Measurements from ENCODE around the gene EIF5AL1. TPM values are rescaled to one million over a fixed set of nuclear protein-coding genes. Genes with fewer than 3 reads are reported as not detected.
"Not testable (repeated sequence)": the region's sequence is repeated elsewhere in the genome, so short reads cannot be mapped to it uniquely, and the experiment has no call there.

EIF5AL1 gene
- total and polyA plus RNA-seq, 2 of the 8 experiments (the other 6 are each of a cell fraction or from before 2014, with no cell fraction given): 1.7 to 2.2 TPM

- H3K4me3 ChIP-seq (ENCODE audit: extremely low read depth in 1 of 4, insufficient read depth in 2 of 4, low read depth in 3 of 4, low read length in 4 of 4); H3K36me3 ChIP-seq (ENCODE audit: control insufficient read depth in 2 of 4, insufficient read depth in 4 of 4, low read length in 3 of 4); H3K4me1 ChIP-seq (replicated peaks in 1 of 4; ENCODE audit: control insufficient read depth in 3 of 4, insufficient read depth in 4 of 4, low read length in 3 of 4); H3K9me3 ChIP-seq (ENCODE audit: insufficient read depth in 2 of 2, low read depth in 1 of 2, low read length in 1 of 2); H3K9ac ChIP-seq (replicated peaks in 1 of 4; ENCODE audit: extremely low read depth in 1 of 4, low read depth in 3 of 4, low read length in 3 of 4); H3K79me1 ChIP-seq (ENCODE audit: low read depth, low read length); FAIRE-seq; H2BK20ac ChIP-seq (ENCODE audit: low read length); H2BK12ac ChIP-seq (ENCODE audit: low read depth, low read length); H4K20me1 ChIP-seq (replicated peaks in 1 of 2; ENCODE audit: control insufficient read depth in 1 of 2, insufficient read depth in 2 of 2, low read length in 2 of 2); H3K14ac ChIP-seq (ENCODE audit: insufficient read length); H3K23ac ChIP-seq (ENCODE audit: insufficient read length); H4K5ac ChIP-seq (ENCODE audit: insufficient read length, low read depth, low read length); POLR2A ChIA-PET (ENCODE audit: partially characterized antibody); CTCF ChIA-PET (ENCODE audit: partially characterized antibody); DNase-seq (ENCODE audit: low read depth in 1 of 2, low spot score in 2 of 2); H3K4me2 ChIP-seq (ENCODE audit: insufficient read depth in 1 of 2, low read depth in 2 of 2, low read length in 2 of 2); H3K4ac ChIP-seq (replicated peaks; ENCODE audit: insufficient read length, low read depth, low read length); H3K27ac ChIP-seq (ENCODE audit: low read depth, low read length); H2AFZ ChIP-seq (ENCODE audit: low read length); H3K56ac ChIP-seq (replicated peaks; ENCODE audit: insufficient read length, low read depth, low read length); H2BK15ac ChIP-seq (ENCODE audit: low read length); H3K23me2 ChIP-seq (ENCODE audit: low read depth, low read length); H2AK5ac ChIP-seq (ENCODE audit: low read depth, low read length); H3K79me2 ChIP-seq (ENCODE audit: control insufficient read depth in 1 of 2, insufficient read depth in 2 of 2, low read length in 2 of 2); H2BK120ac ChIP-seq (replicated peaks; ENCODE audit: low read depth, low read length); H2BK5ac ChIP-seq (ENCODE audit: low read depth, low read length); H3K27me3 ChIP-seq (replicated peaks in 1 of 4; ENCODE audit: control insufficient read depth in 3 of 4, extremely low read depth in 1 of 4, insufficient read depth in 3 of 4, low read length in 3 of 4); H4K8ac ChIP-seq (ENCODE audit: extremely low read depth, insufficient read depth, low read length); H4K91ac ChIP-seq (replicated peaks; ENCODE audit: insufficient read length, low read length); H3K18ac ChIP-seq (ENCODE audit: extremely low read depth, low read length): not testable (repeated sequence)
- 80% methylated on average over 1 of the region's 4 CpGs; no CpG with 5 or more reads in 1 of the 2 experiments for WGBS, 2 experiments (ENCODE audit: extremely low coverage in 1 of 2, insufficient coverage in 1 of 2, insufficient read length in 1 of 2, insufficient replicate concordance in 2 of 2, low coverage in 1 of 2, low lambda C conversion rate in 2 of 2, missing lambda C conversion rate in 1 of 2)
Measured at GRCh38 chr10:79517567-79517966, 5.2 kb downstream of the EIF5AL1 start.

GRCh38 chr10:79521751-79522150 lies 9.4 kb downstream of the EIF5AL1 start:
- not testable (repeated sequence) for H4K20me1 ChIP-seq (replicated peaks in 1 of 2; ENCODE audit: control insufficient read depth in 1 of 2, insufficient read depth in 2 of 2, low read length in 2 of 2); H3K56ac ChIP-seq (replicated peaks; ENCODE audit: insufficient read length, low read depth, low read length)

More at GRCh38 chr10:79521751-79522150, 9.4 kb downstream of the EIF5AL1 start:
- H2BK120ac ChIP-seq (replicated peaks; ENCODE audit: low read depth, low read length); H4K8ac ChIP-seq (ENCODE audit: extremely low read depth, insufficient read depth, low read length); H2BK12ac ChIP-seq (ENCODE audit: low read depth, low read length); H2BK15ac ChIP-seq (ENCODE audit: low read length); H2BK20ac ChIP-seq (ENCODE audit: low read length); H3K79me2 ChIP-seq (ENCODE audit: control insufficient read depth in 1 of 2, insufficient read depth in 2 of 2, low read length in 2 of 2); H2AFZ ChIP-seq (ENCODE audit: low read length); H4K91ac ChIP-seq (replicated peaks; ENCODE audit: insufficient read length, low read length); H3K27ac ChIP-seq (ENCODE audit: low read depth, low read length); H3K23me2 ChIP-seq (ENCODE audit: low read depth, low read length); H3K9ac ChIP-seq (replicated peaks in 1 of 4; ENCODE audit: extremely low read depth in 1 of 4, low read depth in 3 of 4, low read length in 3 of 4); H3K18ac ChIP-seq (ENCODE audit: extremely low read depth, low read length); H3K4ac ChIP-seq (replicated peaks; ENCODE audit: insufficient read length, low read depth, low read length); H3K36me3 ChIP-seq (ENCODE audit: control insufficient read depth in 2 of 4, insufficient read depth in 4 of 4, low read length in 3 of 4); H3K14ac ChIP-seq (ENCODE audit: insufficient read length); FAIRE-seq; H4K5ac ChIP-seq (ENCODE audit: insufficient read length, low read depth, low read length); DNase-seq (ENCODE audit: low read depth in 1 of 2, low spot score in 2 of 2); H3K23ac ChIP-seq (ENCODE audit: insufficient read length); CTCF ChIA-PET (ENCODE audit: partially characterized antibody); H3K9me3 ChIP-seq (ENCODE audit: insufficient read depth in 2 of 2, low read depth in 1 of 2, low read length in 1 of 2); H3K4me3 ChIP-seq (ENCODE audit: extremely low read depth in 1 of 4, insufficient read depth in 2 of 4, low read depth in 3 of 4, low read length in 4 of 4); POLR2A ChIA-PET (ENCODE audit: partially characterized antibody); H3K79me1 ChIP-seq (ENCODE audit: low read depth, low read length); H3K27me3 ChIP-seq (replicated peaks in 1 of 4; ENCODE audit: control insufficient read depth in 3 of 4, extremely low read depth in 1 of 4, insufficient read depth in 3 of 4, low read length in 3 of 4); H3K4me2 ChIP-seq (ENCODE audit: insufficient read depth in 1 of 2, low read depth in 2 of 2, low read length in 2 of 2); H2BK5ac ChIP-seq (ENCODE audit: low read depth, low read length); H2AK5ac ChIP-seq (ENCODE audit: low read depth, low read length); H3K4me1 ChIP-seq (replicated peaks in 1 of 4; ENCODE audit: control insufficient read depth in 3 of 4, insufficient read depth in 4 of 4, low read length in 3 of 4): not testable (repeated sequence)
- 89% methylated on average over 5 of the region's 6 CpGs; no CpG with 5 or more reads in 1 of the 2 experiments for WGBS, 2 experiments (ENCODE audit: extremely low coverage in 1 of 2, insufficient coverage in 1 of 2, insufficient read length in 1 of 2, insufficient replicate concordance in 2 of 2, low coverage in 1 of 2, low lambda C conversion rate in 2 of 2, missing lambda C conversion rate in 1 of 2)
